ENCODE measurements around the gene PDE8A.

- TF ChIP-seq, protein P1, sequence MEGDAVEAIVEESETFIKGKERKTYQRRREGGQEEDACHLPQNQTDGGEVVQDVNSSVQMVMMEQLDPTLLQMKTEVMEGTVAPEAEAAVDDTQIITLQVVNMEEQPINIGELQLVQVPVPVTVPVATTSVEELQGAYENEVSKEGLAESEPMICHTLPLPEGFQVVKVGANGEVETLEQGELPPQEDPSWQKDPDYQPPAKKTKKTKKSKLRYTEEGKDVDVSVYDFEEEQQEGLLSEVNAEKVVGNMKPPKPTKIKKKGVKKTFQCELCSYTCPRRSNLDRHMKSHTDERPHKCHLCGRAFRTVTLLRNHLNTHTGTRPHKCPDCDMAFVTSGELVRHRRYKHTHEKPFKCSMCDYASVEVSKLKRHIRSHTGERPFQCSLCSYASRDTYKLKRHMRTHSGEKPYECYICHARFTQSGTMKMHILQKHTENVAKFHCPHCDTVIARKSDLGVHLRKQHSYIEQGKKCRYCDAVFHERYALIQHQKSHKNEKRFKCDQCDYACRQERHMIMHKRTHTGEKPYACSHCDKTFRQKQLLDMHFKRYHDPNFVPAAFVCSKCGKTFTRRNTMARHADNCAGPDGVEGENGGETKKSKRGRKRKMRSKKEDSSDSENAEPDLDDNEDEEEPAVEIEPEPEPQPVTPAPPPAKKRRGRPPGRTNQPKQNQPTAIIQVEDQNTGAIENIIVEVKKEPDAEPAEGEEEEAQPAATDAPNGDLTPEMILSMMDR (IDR thresholded peaks at IDR 0.05; ENCODE audit: extremely low read depth in 1 of 2, insufficient read depth in 1 of 2, low read depth in 1 of 2, low read length in 2 of 2) = no peak
- TF ChIP-seq EZH2 (IDR thresholded peaks at IDR 0.05; ENCODE audit: borderline replicate concordance, low read depth, low read length, severe bottlenecking) = no peak
- TF ChIP-seq POLR2AphosphoS5 (IDR thresholded peaks at IDR 0.05; ENCODE audit: insufficient read depth, low read depth, low read length) = no peak
Observed at GRCh38 chr15:84982301-84982920, 755 bp downstream of the PDE8A start.
